GM11168 (cell line): ENCODE measurements around the gene MAGI3.

Source experiments
- in situ Hi-C: fragments of 300-500 bp; cut with MboI; formaldehyde crosslinking; loops from one replicate; pipeline ENCODE4 v1.12.0; 2022; ENCODE audit warnings: low sequenced_read_pairs; ENCODE audit not compliant: unreplicated experiment

The MAGI3 gene

DNA sequence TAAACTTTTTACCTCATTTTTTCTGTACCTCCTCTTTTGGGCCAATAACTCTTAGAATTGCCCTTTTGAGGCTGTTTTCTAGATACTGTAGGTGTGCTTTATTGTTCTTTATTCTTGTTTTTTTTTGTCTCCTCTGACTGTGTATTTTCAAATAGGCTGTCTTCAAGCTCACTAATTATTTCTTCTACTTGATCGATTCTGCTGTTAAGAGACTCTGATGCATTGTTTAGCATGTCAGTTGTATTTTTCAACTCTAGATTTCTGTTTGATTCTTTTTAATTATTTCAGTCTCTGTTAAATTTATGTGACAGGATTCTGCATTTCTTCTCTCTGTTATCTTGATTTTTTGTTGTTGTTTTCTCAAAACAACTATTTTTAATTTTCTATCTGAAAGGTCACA lies 238.7 kb downstream of the MAGI3 start:
- in situ Hi-C loops: no loop called here

DNA sequence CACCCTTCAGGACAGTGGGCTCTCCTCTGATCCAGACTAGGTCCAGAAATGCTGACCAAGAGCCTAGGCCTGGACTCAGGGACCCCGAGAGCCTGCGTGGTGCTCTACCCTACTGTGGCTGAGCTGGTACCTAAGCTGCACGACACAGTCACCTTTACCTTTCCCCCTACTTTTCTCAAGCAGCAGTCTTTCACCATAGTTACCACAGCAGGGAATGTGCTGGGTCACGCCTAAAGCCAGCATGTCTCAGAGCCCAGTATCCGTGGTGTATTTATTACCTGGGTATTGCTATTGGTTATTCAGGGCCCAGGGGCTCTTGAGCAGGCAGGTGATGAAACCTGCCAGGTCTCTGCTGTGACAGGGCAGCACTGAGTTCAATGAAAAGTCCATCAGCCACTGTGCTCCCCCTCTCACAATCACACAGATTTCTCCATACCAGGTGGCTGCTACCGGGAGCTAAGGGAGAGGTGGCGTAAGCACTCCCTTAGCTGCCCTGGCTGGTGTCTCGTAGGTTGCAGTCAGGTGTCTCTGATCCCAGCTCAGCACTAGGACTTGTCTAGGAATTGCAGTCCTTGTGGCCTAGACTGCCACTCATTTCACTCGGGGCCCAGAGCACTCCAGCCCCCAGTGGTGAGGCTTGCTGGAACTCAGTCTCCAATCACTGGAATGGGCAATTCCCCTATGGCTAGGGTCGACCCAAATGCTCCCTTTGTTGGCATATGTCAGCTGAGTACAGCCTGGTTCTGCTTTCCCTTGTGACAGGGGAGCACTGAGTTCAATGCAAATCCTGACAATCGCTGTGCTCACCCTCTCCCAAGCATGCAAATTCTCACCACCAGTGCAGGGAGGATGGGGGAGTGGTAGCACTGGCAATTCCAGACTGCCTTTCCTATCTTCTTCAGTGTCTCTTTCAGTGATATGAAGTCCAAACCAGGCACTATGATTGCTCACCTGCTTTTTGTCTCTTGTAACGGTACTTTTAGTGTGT lies 240.3 kb downstream of the MAGI3 start:
- in situ Hi-C loops: no loop called here

DNA sequence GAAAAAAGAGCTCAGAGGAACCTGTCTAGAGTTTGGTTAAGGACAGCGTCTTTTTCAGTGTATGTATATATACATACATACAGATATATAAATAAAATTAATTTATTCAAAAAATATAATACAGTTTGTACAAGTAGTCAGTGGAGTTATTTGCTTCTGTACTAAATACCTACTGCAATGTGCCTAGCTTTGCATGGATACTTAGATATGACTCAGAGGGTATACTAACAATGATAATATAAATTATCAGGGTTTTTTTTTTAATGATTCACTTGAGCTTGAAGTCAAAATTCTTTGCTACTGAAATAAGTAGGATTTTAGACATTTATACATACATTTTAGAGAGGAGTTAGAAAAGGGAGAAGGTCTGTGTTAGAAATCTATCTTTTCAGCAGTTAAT lies 251.1 kb downstream of the MAGI3 start:
- in situ Hi-C loops: no loop called here

- in situ Hi-C loops: no loop called here
Measured at GRCh38 chr1:113647164-113647563, 256.8 kb downstream of the MAGI3 start.

- in situ Hi-C loops: no loop called here
Measured at GRCh38 chr1:113648478-113648877, 258.2 kb downstream of the MAGI3 start.

DNA sequence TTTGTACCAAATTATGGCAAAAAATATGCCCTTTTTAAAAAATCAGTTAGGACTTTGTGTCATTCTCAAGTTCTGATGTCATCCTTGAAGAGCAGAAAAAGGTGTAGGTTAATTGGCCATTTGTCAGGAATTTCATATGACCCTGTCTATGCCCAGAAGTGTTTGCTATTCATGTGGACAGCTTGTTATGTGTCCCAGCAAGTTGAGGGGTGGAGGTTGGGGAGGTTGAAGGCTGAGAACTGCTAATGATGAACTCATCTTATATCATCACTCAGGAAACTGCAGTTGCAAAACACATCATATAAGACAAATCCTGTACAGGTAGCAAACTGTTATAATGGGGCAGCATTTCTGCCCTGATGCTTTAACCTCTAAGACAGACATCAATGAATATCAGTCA lies 262.5 kb downstream of the MAGI3 start:
- in situ Hi-C loops: no loop called here

- in situ Hi-C loops: no loop called here
Measured at GRCh38 chr1:113653741-113654140, 263.4 kb downstream of the MAGI3 start.

GRCh38 chr1:113654883-113655282 lies 264.6 kb downstream of the MAGI3 start:
- in situ Hi-C loops: no loop called here

GRCh38 chr1:113657126-113657525 lies 266.8 kb downstream of the MAGI3 start:
- in situ Hi-C loops: no loop called here

DNA sequence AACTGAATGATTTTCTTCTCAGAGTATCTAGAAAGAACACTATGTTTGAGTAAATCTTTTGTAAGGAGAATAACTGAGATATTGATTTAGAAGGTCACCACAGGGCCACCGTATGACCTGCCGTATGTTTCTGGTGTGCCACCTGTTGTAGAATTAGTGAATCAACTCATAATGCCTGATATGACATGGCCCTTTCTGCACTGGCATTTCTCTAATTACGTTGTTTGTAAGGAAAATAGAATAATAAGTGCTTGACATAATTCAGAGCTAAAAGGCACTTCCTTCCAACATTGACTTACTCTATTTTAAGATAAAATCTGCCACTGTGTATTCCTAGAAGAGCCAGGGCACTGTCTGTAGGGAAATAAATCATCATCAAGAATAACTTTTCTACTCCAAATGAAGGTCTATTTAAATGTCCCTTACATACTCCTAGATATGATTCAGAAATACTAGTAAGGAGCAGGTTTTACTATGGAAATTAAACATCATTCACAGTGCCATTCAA lies 267.3 kb downstream of the MAGI3 start:
- in situ Hi-C loops: no loop called here

- in situ Hi-C loops: no loop called here
Measured at GRCh38 chr1:113659035-113659434, 268.7 kb downstream of the MAGI3 start.

- in situ Hi-C loops: no loop called here
Measured at GRCh38 chr1:113659556-113659955, 269.2 kb downstream of the MAGI3 start.

DNA sequence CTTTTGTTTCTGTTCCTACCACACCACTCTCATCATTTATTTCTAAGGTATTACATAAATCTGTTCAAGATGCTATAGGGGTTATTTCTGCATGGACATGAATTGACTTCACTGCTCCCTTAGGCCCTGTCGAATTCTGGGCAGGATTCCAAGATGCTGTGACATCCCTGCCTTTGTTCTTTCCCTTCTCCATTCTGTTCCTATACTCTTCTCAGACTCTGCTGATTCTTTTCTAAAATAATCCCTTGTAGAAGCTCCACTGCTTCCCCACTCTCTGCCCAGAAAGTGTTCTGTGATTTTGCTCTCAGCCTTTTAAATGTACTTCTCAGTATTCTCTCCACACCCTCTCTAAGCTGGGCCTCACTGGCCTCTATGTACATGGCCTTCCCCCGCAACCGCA lies 269.8 kb downstream of the MAGI3 start:
- in situ Hi-C loops: no loop called here

GRCh38 chr1:113662101-113662500 lies 271.8 kb downstream of the MAGI3 start:
- in situ Hi-C loops: no loop called here

GRCh38 chr1:113663165-113663951 lies 273.0 kb downstream of the MAGI3 start:
- in situ Hi-C loops: no loop called here

DNA sequence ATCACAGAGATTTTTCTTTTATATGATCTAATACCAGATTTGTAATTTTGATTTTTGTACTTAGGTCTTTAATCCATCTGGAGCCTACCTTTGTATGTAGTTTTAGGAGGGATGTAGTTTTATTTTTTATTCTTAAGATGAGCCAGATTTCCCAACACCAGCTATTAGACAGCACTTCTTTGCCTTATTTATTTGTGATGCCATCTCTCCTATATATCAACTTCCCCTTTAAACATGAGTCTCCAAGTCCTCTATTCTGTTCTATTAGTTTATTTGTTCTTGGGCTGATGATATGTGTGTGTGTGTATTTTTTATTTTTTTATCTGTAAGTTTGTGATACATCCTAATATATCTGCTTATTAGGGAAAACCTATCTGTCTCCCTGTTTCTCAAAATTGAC lies 274.8 kb downstream of the MAGI3 start:
- in situ Hi-C loops: no loop called here

- in situ Hi-C loops: no loop called here
Measured at GRCh38 chr1:113666126-113666525, 275.8 kb downstream of the MAGI3 start.

GRCh38 chr1:113669988-113670387 lies 279.7 kb downstream of the MAGI3 start:
- in situ Hi-C loops: no loop called here

DNA sequence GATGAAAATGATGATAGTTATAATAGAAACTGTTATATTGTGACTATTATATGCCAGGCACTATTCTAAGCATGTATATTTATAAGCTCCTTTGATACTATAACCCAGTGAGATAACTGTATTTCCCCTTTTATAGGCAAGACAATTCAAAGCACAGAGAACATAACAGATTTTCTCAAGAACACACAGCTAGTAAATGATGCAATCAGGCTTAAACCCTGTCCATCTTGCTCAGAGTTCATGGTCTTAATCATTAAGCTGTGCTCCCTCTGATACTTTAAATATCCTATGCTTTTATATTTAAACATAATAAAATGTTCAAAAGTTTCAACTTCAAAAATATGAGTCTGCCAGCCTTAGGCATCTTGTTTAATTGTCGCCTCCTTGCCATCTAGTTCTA lies 280.3 kb downstream of the MAGI3 start:
- in situ Hi-C loops: no loop called here

DNA sequence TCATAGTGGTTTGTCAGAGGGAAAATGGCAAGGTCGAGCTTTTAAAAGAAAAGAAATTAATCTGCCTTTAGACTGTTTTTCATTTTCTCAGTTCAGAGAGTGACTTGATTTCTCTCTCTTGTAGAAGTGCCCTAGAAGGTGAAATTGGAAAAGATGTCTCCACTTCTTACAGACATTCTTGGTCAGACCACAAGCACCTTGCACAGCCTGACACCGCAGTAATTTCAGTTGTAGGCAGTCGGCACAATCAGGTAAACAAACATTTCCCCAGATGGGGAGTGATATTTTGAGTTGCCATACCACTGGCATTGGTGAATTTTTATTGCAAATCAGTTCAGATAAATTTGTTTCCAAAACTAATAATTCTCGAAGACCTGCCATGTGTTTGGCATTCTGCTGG lies 282.2 kb downstream of the MAGI3 start:
- in situ Hi-C loops: no loop called here

DNA sequence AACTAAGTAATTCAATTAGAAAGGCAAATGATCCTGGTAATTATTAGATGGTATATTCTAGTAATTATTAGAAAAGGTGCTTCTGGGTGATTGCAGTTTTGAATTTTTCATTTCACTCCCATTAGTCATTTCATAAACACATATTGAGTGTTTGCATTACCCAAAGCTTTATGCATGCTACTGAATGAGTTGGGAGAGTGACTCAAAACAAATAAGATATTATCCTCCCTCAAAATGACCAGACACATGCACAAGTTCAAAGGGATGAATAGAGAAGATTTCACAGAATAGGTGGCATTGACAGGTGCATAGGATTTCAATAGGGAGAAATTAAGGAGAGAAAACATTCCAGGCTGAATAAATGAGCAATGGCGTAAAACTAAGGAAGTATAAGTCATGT lies 284.3 kb downstream of the MAGI3 start:
- in situ Hi-C loops: no loop called here
